Activated CD4-positive, alpha-beta T cell treated with anti-CD3 and anti-CD28 coated beads, Interleukin-2, Interleukin-4, amounts not matched to agents 100 ng/mL and 50 ng/mL, durations not matched to agents 16 hours and 8 hours (primary cell): ENCODE results near the gene GLCE.
A peak's percentile ranks its signal among the peaks of the same experiment; 100 is the strongest.

Experiments
- DNase-seq: peaks from one replicate; pipeline ENCODE4 v3.0.0-alpha.2; 2020; ENCODE audit warnings: low spot score

Gene GLCE

DNA sequence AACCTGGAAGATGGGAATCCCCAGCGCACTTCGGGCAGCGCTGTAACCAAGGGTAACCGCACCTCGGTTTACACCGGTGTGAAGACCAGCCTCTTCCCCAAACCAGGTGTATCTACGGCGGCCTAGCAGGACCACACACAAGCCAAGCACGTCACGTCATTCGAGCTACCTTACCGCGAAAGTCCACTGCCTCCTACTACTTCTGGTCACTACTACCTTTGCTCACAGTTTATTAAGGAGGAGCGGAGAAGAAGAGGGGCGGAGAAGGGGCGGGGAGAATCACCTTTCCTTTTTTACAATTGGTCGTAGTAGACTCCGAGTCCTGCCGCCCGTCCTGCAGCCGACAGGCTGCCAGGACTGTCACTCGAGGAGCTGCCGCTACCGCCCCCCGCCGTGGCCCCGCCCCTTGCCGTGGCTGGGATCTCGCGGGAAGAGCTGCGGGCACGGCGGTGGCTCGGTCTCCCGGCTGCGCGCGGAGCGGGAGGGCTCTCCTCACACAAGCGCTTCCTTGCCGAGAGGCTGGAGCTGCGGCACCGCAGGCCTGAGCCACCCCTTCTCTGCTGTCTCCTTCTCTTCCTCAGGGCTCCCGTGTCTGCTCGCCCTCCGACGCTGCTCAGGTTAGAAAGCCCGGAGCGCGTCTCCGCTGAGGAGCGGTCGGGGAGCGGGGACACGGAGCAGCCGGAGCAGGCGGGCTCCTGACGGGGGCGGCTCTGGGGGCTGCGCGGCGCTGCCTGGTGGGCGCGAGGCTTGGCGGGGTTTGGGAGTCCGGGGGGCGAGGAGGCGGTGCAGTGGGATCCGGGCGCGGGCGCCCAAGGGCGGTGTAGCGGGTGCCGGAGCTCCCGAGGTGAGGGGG, at the start of gene GLCE:
GLCE (plus strand) TSS at position 495 of the 853 bp plus-strand sequence. CDS start 95,172 bp downstream, outside the sequence.
- peak; percentile 92 for DNase-seq

DNA sequence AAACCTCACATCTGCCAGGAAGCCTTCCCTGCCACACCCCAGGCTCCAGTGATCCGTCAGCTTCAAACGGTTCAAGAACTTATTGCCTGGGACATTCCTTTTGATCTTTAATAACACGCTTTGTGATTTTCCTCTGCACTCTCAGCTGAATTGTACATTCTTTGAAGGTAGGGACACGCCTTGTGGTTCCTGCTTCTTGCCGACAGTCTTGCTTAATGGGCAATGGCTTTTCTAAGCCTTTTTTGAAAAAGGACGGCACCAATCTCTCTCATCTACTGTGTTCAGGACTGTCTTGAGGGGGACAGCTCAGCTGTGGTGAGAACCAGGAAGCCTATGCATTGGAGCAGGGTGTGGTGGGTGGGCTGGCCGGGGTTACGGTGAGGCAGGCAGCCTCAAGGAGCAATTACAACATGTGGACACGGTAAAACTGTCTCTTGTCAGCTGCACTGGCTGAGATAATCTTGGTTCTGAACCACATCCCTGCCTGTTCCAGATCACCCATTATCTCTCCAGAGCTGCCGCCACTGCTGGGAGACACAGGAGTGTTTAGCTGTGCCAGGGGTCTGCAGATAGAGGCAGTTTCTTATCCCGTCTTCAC, 46.0 kb upstream of the GLCE start:
- DNase-seq, result no peak

DNA sequence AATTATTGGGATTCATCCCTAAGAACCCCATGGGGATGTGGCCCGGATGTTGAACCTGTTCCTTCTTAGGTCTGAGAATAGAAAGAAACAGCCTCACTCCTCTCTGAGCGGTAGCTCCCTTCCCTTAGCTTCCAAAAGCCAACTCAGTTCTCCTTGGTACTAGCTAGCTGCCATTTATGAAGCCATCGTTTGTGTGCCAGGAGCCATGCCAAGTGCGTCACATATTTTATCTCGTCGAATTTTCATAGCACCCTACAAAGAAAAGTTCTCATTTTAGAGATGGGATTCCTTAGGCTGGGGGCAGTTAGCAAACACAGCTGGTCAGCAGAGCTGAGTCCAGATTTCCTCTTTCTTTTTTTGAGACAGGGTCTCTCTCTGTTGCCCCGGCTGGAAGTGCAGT, 45.4 kb upstream of the GLCE start:
- no peak for DNase-seq

DNA sequence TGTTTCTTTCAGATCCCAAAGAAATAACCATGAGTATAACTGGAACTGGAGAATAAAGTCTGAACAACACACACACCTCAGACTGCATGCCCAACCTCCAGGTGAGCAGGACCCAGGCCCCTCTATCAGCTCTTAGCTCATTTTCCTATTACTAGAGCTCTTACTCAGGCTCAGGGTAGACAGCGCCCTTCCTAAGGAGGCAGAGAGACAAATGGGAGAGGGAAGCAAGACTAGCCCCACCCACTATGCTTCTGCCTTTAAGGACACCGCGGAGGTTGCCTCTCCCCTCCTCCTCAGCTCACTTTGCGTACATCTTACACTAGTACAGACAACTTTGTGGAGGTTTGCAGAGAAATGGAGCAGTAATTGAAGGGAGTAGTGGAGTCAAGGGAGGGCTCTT, 44.0 kb upstream of the GLCE start:
- no peak for DNase-seq

DNA sequence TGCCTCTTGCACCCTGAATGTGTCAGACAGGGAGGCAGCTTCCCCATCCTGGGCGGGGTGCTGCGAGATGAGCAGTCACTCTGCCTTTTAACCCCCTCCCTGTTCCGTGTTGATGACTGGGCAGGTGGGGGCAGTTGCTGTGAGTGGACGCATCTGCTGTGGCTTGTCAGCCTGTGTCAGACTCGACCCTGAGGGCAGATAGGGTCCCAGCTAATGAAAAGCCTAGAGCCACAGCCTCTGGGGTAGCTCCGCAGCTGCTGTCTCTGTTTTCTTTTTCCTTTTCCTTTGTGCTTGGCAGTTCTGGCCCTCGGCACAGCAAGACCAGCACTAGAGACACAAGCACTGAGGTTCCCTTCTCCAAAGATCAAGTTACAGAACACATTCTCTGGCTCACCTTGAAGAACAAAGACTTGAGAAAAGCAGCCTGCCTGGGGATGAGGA, 43.0 kb upstream of the GLCE start:
- no peak for DNase-seq

DNA sequence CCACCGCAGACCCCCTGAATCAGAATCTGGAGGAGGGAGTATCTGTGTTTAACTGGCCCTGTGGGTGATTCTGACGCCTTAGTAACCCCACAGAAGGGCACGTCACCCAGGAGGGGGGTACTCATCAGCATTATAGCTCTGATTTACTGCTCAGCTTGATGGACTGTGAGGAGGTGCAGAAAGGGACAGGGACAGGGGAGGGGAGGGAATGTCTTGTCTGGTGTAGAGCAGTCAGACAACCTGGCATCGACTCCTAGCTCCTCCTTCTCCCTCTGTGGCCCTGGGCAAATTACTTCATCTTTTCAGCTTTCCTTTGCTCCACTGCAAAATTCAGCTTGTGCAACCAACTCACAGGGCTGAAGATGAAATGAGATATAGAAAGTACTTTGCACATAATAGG, 42.3 kb upstream of the GLCE start:
- DNase-seq, result no peak

DNA sequence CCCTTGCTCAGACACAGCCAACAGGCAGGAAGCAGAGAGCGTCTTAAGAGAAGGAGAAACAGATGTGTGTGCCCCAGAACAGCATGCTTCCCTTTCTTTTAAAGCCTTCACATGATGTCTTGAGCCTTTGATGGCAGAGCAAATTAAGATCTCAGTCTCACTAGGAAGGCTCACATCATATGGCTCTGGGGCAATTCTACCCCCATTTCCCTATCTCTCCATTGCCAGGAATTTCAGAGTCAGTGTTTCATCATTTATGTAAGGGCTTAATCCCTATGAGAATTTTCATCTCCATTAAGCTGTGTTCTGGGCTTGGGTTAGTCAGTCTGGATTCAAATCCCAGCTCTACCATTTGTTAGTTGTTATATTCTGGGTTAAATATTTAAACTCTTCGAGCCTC, 41.4 kb upstream of the GLCE start:
- no peak for DNase-seq

DNA sequence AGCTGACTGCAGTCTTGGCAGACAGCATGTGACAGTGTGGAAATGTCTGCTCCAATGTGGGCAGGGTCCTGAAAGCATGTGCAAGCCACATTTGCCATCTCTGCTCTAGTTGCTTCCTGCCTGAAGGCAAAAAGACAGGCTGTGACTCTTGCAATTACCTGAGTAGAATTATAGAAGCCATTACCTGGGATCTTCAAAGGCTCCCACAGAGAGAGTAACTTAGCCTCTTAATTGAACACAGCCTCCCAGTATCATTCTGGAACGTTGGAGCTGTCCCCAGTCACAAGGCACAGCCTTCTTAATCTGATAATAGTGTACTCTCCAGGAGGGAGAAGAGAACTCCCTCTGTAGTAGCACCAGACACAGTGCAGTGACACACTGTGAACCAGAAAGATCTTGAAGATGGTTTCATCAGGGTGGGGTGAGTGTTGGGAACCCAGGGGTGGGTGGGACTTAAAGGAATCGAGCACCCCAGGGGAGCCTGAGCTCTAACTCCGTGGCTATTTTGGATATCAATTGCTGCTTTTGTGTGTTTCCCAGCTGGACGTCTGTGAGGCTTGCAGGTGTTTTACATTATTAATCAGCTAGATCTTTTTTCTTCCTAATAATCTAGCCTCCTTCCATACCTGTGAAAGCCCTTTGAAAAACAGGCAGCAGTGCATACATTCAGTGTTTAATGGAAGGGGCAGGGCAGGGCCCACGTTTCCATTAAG, 40.6 kb upstream of the GLCE start:
- DNase-seq, result no peak

DNA sequence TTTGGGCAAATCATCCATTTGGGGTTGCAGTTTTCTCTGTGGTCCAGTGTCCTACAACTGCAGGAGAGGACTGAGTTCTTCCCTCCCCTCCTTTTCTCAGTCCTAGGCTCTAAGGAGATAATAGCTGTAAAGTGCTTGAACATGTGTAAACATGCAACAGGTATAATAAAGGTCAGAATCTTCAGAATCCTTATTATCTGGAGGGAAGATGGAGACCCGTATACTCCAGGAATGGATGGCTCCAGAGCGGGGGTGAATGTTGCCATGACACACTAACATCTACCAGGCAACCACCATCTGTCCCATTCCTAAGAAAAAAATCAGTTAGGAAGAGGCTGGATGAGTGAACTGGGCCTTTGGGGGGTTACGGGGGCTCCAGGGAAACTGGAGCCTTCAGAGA, 39.7 kb upstream of the GLCE start:
- DNase-seq, result no peak

DNA sequence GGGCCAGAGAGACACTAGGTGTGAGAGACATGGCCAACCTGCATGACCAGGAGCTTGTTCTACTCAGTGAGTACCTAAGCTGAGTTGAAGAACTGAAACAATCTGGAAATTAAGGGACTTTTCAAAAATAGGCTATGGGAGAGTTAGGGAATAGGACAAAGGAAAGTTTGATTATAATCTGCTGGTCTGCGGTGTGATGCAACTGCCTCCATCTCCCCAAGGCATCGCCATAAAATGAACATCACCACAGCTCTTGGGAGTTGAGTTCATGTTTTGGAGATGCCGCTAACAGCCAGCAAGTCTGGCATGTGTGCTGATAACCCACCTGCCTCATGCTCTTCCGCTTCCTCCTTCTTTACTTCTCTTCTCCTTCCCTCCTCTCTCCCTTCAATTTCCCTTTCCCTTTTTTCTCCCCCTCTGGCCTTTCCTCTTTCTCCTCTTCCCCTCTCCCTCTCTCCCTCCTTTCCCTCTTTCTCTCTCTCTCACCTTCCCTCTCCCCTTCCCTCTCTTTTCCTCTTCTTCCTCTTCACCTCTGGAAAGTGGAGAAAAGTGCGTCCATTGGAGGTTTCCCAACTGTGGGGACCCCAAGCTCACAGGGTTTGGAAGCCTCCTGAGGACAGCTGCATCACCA, 39.1 kb upstream of the GLCE start:
- DNase-seq, result no peak

DNA sequence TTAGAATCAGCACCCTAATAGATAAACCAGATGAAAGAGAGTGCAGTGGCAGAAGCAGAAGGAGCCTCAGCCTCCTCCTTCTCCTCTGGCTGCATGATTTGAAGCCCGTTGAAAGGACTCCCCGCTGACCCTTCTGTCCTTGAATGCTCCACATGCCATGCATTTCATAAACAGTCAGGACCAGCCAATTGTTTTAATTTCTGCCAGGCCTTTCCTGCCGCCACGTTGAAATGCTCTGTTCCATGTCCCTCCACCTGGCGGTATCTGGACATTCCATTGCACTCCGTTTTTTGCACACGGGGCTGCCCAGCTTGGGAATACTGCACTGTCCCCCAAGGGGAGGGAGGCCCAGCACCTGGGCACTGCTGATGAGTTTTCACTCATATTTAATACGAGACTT, 35.2 kb upstream of the GLCE start:
- no peak for DNase-seq

DNA sequence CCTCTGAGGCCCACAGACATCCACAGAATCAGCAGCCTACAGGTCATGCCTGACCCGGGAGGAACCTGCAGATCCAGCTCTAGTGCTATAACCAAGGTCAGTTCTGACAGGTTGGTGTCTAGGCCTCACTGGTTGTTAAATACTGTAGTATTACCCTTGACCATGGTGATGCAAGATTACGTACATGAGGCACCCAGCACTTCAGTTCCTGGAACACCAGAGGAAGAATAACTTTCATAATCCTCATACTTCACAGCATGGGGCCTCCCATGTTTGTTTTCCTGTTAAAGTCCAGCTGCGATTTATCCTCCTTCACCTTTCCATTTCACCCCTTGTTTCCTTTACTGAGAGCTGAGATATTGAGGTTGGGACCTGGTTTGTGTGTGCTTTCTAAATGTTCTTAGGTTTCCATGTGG, 34.4 kb upstream of the GLCE start:
- peak; percentile 13 for DNase-seq

DNA sequence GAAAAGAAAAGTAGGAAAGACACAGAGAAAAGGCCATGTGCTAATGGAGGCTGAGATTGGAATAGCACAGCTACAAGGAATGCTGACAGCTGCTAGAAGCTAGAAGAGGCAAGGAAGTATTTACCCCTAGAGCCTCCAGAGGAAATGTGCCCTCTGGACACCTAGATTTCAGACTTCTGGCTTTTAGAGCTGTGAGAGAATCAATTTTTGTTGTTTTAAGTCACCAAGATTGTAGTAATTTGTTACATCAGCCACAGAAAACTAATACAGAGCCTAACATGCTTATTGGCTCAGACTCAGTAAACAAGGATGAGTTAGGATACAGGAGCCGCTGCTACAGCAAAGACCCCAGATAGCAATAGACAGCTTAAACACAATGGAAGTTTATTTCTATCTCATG, 33.1 kb upstream of the GLCE start:
- DNase-seq, result no peak

DNA sequence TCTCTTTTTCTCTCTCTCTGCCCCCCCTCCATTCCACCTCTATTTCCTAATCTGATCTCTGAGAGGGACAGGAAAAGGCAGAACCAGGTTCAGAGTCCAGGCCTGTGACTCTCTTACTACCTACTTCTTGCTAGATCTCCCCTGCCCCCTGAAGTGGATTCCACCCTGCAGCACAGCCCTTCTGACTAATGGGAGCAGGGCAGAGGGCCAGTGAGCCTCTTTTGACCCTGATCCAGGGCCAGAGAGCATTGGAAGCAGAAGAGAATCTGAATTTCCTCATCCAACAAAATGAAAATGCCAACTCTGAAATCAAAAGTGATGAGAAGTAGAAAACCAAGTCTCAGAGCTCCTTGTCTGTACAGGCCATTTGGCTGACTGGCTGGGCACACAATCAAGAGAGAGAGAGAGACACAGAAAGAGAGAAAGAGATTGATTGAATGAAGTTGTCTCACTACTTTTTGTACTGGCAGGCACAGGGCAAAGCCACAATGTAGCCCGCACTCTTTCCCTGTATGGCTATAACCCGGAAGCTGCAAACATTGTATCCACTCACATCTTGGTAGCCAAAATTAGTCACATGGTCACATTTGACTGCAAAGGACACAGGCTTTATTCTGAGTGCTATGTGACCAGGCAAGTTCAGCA, 31.6 kb upstream of the GLCE start:
- DNase-seq, result no peak

DNA sequence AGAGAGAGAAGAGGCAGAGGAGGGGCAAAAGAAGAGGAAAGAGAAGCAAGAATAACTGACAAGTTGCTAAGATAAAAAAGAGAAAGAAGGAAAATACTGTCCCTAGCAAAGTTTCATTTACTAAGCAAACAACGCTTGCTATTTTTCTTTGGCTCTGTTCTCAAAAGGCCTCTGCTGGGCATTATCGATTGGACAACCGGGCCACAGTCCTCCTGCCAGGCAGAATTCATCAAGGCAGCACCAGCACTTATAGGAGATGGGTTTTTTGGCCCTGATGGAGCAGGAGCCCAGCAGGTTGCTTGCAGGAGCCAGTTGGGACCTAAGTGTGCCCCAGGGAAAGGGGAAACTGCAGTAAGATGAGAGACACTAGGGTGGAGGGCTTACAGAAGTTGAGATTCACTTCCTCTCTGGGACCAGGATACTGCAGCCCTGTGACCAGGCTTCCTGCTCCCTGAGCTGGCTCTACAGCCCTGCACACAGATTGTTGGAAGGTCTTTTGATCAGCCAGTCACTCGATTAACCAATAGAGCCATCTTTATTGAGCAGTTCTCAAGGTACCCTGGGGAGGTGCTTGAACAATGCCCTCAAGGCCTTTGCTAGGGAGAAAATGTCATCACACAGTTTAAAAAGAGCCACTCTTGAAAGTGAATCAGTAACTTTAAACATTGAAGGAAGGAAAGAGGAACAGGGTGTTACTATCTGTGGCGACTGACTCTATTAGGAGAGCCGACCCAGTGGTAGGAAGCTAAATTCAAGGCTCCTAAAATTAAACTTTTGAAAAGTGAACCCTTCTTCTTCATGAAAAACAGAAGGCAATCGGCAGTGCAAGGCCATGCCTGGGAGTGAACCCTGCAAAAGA, 28.8 kb upstream of the GLCE start:
- no peak for DNase-seq

DNA sequence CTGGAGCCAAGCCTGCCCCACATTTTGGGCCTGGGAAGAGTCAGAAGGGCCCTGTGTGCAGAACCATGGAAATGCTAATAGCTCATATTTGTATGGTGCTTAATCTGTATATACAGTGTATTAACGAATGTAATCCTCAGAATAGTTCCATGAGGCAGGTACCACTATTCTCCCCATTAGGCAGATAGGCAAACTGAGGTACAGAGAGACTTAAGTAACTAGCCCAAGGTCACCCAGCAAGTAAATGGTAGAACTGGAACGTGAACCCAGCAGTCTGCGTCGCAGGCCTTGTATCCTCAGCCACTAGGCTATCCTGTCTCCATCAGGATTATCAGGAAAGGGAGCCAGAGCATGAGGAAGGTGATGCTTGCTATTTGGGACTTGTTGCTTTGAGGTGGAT, 28.0 kb upstream of the GLCE start:
- no peak for DNase-seq

DNA sequence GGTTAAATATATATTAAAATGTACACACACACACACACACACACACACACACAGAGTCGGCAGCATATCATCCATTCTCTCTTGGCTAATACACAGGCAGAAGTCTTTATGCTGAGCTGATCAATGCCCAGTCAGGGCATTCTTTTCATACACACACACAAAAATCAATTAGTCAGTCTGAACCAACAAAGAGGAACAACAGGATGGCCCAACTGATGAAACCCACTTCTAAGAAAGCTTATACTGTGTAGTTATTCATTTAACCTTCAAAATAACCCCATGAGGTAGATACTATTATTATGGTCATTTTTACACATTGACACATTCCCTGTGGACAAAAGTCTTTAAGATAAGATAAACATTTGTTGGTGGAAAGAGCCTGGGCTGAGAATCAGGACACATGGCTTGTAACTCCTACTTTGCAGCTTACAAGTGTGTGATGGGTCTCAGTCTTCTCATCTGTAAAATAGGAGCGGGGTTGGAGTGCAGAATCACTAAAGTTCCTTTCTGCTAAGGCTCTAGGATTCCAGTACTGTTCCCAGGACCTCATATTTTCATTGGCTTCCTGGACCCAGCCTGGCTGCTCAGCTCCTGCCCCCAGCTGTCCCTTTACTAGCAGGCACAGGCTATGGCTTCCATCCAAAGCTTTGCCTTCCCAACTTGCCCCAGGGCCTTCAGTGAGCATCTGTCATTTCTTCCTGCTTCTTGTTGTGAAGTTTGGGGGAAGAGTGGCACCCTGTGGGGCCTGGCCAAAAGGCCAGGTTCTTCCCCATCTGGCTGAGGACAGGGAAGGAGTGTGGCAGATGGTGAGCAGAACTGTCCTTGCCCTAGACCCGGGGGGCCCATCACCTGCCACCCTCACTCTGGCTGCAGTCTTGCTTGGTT, 27.2 kb upstream of the GLCE start:
- no peak for DNase-seq

DNA sequence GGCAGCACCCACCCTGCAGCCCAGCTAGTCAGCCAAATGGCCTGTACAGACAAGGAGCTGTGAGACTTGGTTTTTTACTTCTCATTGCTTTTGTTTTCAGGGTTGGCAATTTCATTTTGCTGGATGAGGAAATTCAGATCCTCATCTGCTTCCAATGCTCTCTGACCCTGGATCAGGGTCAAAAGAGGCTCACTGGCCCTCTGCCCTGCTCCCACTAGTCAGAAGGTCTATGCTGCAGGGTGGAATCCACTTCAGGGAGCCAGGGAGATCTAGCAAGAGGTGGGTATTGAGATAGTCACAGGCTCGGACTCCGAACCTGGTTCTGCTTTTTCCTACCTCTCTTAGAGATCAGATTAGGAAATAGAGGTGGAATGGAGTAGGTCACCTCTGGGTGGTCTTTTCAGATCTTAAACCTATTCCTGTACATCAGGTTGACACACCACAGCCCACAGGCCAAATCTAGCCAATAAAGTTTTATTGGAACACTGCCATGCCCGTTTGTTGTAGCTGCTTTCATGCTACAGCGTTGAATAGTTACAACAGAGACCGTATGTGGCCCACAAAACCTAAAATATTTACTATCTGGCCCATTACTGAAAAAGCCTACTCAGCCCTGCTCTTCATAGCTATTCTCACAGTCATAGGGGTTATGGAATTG, 26.4 kb upstream of the GLCE start:
- no peak for DNase-seq

DNA sequence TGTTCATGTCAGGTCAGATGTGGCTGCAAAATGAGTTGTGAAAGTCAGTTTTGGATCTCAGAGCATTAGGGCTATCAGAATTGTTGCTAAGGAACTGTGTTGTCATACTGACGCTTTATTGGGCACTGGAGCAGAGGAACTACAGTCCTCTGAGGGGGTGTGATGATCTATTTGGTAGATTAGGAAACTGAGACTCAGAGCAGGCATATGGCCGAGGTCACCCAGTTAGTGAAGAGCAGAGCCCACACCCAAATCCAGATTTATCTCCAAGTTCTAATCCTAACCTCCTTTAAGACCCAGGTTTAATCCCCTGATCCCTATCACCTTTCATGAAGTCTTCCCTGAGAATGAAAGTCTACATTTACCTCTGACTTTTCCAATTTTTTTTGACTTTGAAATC, 25.6 kb upstream of the GLCE start:
- no peak for DNase-seq

DNA sequence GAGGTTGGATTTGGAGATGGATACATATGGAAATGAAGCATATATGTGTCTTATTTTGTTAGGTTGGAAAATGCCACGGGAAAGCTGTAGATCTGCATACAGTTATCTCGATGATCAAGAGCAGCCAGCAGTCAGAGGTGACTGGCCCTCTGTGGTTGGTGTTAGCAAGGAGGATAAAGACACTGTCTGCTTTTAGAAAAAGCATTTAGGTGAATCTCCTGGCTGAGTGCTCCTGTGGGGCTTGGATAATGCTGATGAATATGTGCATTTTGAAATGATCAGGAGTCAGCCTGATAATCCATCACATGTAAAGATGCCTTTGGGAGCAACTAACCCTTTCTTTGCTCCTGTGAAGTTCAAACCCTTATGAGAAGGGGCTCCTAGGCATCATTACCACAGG, 24.9 kb upstream of the GLCE start:
- no peak for DNase-seq
